Measurements from ENCODE around the gene RPL21.

- TF ChIP-seq CTCF (IDR thresholded peaks at IDR 0.05) (no peak), POLR2A (IDR thresholded peaks at IDR 0.05) (no peak)
These were observed 5.8 kb downstream of the RPL21 start for GRCh38 chr13:27257233-27257568.
